SK-N-SH treated with all-trans-retinoic acid at 6 μM for 48 hours (cell line): ENCODE results near the gene EMCN.

Experiments
- ATAC-seq: fragments of 200-7000 bp; cut with Tn5 transposase; 3 replicates; pipeline ENCODE4 v1.9.1; 2020; ENCODE audit warnings: mild to moderate bottlenecking, moderate library complexity
- CREB5 ChIP-seq: fragments of 250-450 bp; sonication (Bioruptor Pico); IDR thresholded peaks from 2 replicates; pipeline ENCODE4 v1.5.1; 2020; ENCODE audit warnings: low read depth, mild to moderate bottlenecking, moderate library complexity
- CSDC2 ChIP-seq: fragments of 250-450 bp; sonication (Bioruptor Pico); IDR thresholded peaks from 2 replicates; pipeline ENCODE4 v1.5.0; 2020; ENCODE audit warnings: mild to moderate bottlenecking, moderate library complexity
- ESRRG ChIP-seq: fragments of 250-450 bp; sonication (Bioruptor Pico); IDR thresholded peaks from 2 replicates; pipeline ENCODE4 v1.6.1; 2021; ENCODE audit warnings: mild to moderate bottlenecking
- GLIS3 ChIP-seq: fragments of 250-450 bp; sonication (Bioruptor Pico); IDR thresholded peaks from 2 replicates; pipeline ENCODE4 v1.5.0; 2020; ENCODE audit warnings: mild to moderate bottlenecking, moderate library complexity
- ISL1 ChIP-seq: fragments of 250-450 bp; sonication (Bioruptor Pico); IDR thresholded peaks from 2 replicates; pipeline ENCODE4 v2.1.2; 2022; ENCODE audit warnings: mild to moderate bottlenecking, moderate library complexity
- OSR1 ChIP-seq: fragments of 250-450 bp; sonication (Bioruptor Pico); IDR thresholded peaks from 2 replicates; pipeline ENCODE4 v1.8.0; 2022; ENCODE audit warnings: moderate library complexity, mild to moderate bottlenecking, inconsistent platforms
- PATZ1 ChIP-seq: fragments of 250-450 bp; sonication (Bioruptor Pico); IDR thresholded peaks from 2 replicates; pipeline ENCODE4 v1.8.0; 2020; ENCODE audit warnings: mild to moderate bottlenecking, moderate library complexity, borderline replicate concordance
- PPARA ChIP-seq: fragments of 250-450 bp; sonication (Bioruptor Pico); IDR thresholded peaks from 2 replicates; pipeline ENCODE4 v1.5.0; 2020; ENCODE audit warnings: mild to moderate bottlenecking, borderline replicate concordance
- RARB ChIP-seq: fragments of 250-450 bp; sonication (Bioruptor Pico); IDR thresholded peaks from 2 replicates; pipeline ENCODE4 v1.8.0; 2021; ENCODE audit warnings: mild to moderate bottlenecking, moderate library complexity
- SNAI2 ChIP-seq: fragments of 250-450 bp; sonication (Bioruptor Pico); IDR thresholded peaks from 2 replicates; pipeline ENCODE4 v1.5.0; 2020; ENCODE audit warnings: mild to moderate bottlenecking, moderate library complexity
- TOX ChIP-seq: fragments of 250-450 bp; sonication (Bioruptor Pico); IDR thresholded peaks from 2 replicates; pipeline ENCODE4 v1.8.0; 2021; ENCODE audit warnings: mild to moderate bottlenecking, moderate library complexity, borderline replicate concordance
- TSHZ2 ChIP-seq: fragments of 250-450 bp; sonication (Bioruptor Pico); IDR thresholded peaks from 2 replicates; pipeline ENCODE4 v1.5.0; 2020; ENCODE audit warnings: mild to moderate bottlenecking, moderate library complexity
- ZC3H10 ChIP-seq: fragments of 250-450 bp; sonication (Bioruptor Pico); IDR thresholded peaks from 2 replicates; pipeline ENCODE4 v1.5.1; 2021; ENCODE audit warnings: mild to moderate bottlenecking, moderate library complexity
- ZFP3 ChIP-seq: fragments of 250-450 bp; sonication (Bioruptor Pico); IDR thresholded peaks from 2 replicates; pipeline ENCODE4 v1.5.0; 2020; ENCODE audit warnings: mild to moderate bottlenecking, moderate library complexity
- ZNF565 ChIP-seq: fragments of 450-650 bp; formaldehyde crosslinking; conservative IDR thresholded peaks from 2 replicates; pipeline ENCODE4 v1.5.0; 2020; ENCODE audit warnings: low read depth, mild to moderate bottlenecking, moderate library complexity
- ZNF70 ChIP-seq: fragments of 450-650 bp; formaldehyde crosslinking; IDR thresholded peaks from 2 replicates; pipeline ENCODE4 v1.5.0; 2020; ENCODE audit warnings: mild to moderate bottlenecking, moderate library complexity

Gene EMCN

GRCh38 chr4:100422894-100423293 lies 94.9 kb downstream of the EMCN start:
- no peak for TF ChIP-seq PATZ1 (CRISPR knock-in tag)
- ATAC-seq = peak; percentile 17; the same call in 1 of the 3 replicates

DNA sequence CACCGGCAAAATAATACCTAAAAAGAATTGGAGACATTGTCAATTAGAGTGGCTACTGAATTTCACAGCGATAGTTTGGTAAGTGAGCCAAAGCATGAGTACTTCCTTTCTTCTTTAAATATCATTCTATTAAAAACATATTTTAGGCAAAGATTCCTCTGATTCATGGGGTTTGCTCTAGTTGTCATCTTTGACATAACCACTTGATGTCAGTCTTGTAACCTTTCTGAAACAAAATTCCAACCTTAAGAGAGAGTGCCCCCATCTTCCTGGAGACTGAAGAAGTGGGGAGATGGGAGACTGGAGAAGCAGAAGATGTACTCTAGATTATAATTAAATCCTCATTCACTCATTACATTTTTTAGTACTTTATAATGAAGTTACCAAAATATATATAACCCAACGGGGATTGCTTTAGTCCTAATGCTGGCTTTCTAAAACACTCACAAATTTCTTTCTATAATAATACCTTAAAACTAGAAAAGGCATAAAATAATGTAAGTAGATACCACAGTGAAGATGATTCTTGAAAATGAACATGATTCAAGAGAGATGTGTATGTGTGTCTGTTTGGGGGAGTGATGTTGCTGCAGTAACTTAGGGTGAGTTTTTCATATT lies 96.4 kb downstream of the EMCN start:
- peak; percentile 91 for ATAC-seq
- no peak for TF ChIP-seq CSDC2 (CRISPR knock-in tag)
- no peak for TF ChIP-seq PATZ1 (CRISPR knock-in tag)
- TF ChIP-seq ESRRG (CRISPR knock-in tag) = no peak
- TF ChIP-seq ZC3H10 = no peak
- TF ChIP-seq GLIS3 (CRISPR knock-in tag) = no peak
- no peak for TF ChIP-seq ZFP3 (CRISPR knock-in tag)
- no peak for TF ChIP-seq ZNF565

DNA sequence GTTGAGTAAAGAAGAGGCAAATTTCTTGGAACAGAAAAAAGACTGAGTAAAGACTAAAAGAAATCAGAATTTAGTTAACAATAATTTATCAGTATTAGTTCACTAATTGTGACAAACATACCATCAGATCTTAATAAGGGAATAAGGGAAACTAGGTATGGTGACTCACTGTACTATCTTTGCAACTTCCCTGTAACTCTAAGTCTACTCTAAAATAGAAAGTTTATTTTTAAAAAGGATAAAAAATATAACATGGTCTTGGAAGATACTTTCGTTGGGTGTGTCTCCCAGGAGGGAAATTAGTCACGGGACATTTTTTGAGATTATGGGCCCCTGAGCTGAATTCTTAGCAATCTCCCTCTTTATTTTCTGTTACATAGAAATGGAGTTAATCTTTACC lies 97.3 kb downstream of the EMCN start:
- TF ChIP-seq ZC3H10 (no peak), ESRRG (CRISPR knock-in tag) (no peak), TSHZ2 (no peak), CSDC2 (CRISPR knock-in tag) (no peak), CREB5 (CRISPR knock-in tag) (no peak), ZNF565 (no peak), TOX (no peak), OSR1 (CRISPR knock-in tag) (no peak), ISL1 (CRISPR knock-in tag) (no peak), PPARA (CRISPR knock-in tag) (no peak), RARB (CRISPR knock-in tag) (no peak), SNAI2 (CRISPR knock-in tag) (no peak), PATZ1 (CRISPR knock-in tag) (no peak)
- 0 out of 3 replicates have a peak, but pooled peaks have one; percentile 25 for ATAC-seq

- TF ChIP-seq SNAI2 (CRISPR knock-in tag) (no peak), PPARA (CRISPR knock-in tag) (no peak), ZNF70 (CRISPR knock-in tag) (no peak), CSDC2 (CRISPR knock-in tag) (no peak), RARB (CRISPR knock-in tag) (no peak), OSR1 (CRISPR knock-in tag) (no peak), ISL1 (CRISPR knock-in tag) (no peak)
- TF ChIP-seq, all 23 proteins: peak for 0
- peak; percentile 28; the same call in 1 of the 3 replicates for ATAC-seq
These were observed 100.3 kb downstream of the EMCN start for GRCh38 chr4:100417565-100417964.
